Immature natural killer cell (primary cell): Measurements from ENCODE around the gene PODXL2. TPM values are rescaled to one million over a fixed set of nuclear protein-coding genes. Genes with fewer than 3 reads are reported as not detected.

Experiments
- DNase-seq, 3 donors: peaks; one replicate each; pipeline ENCODE4 v3.0.0; 2022; ENCODE audit warnings: mixed read lengths in 1 of 3
- H3K27ac Mint-ChIP-seq, 6 donors: one replicate each; pipeline ENCODE4 v1.8.0; 2020; ENCODE audit warnings: mixed read lengths in 6 of 6, mild to moderate bottlenecking in 5 of 6, inconsistent platforms in 4 of 6, moderate library complexity in 3 of 6
- H3K27me3 Mint-ChIP-seq, 3 donors: one replicate each; pipeline ENCODE4 v1.8.0; 2020 to 2021; ENCODE audit warnings: low read depth in 3 of 3, mild to moderate bottlenecking in 3 of 3, mixed read lengths in 3 of 3, moderate library complexity in 3 of 3, inconsistent platforms in 1 of 3
- H3K36me3 Mint-ChIP-seq, 3 donors: one replicate each; pipeline ENCODE4 v1.8.0; 2020; ENCODE audit warnings: mixed read lengths in 3 of 3, inconsistent platforms in 2 of 3, mild to moderate bottlenecking in 2 of 3
- H3K4me1 Mint-ChIP-seq, 2 donors: one replicate each; pipeline ENCODE4 v1.8.0; 2020; ENCODE audit warnings: inconsistent platforms in 2 of 2, mild to moderate bottlenecking in 2 of 2, mixed read lengths in 2 of 2, moderate library complexity in 1 of 2
- H3K4me3 Mint-ChIP-seq, 5 donors: one replicate each; pipeline ENCODE4 v1.8.0; 2020; ENCODE audit warnings: mild to moderate bottlenecking in 5 of 5, mixed read lengths in 5 of 5, inconsistent platforms in 3 of 5, moderate library complexity in 3 of 5
- H3K9me3 Mint-ChIP-seq, 6 donors: one replicate each; pipeline ENCODE4 v1.8.0; 2020; ENCODE audit warnings: mild to moderate bottlenecking in 6 of 6, mixed read lengths in 6 of 6, inconsistent platforms in 4 of 6, moderate library complexity in 3 of 6
- polyA plus RNA-seq, 3 donors: library from polyadenylated mRNA; unstranded; fragments of 300-500 nt; fragmentation: Illumina TruSeq; gene quantifications; one replicate each; pipeline ENCODE4 v1.2.3, GENCODE V29; 2021

Gene PODXL2
- polyA plus RNA-seq, 3 donors from 2014 or later: 1.9 to 4.9 (median 3.2) TPM

DNA sequence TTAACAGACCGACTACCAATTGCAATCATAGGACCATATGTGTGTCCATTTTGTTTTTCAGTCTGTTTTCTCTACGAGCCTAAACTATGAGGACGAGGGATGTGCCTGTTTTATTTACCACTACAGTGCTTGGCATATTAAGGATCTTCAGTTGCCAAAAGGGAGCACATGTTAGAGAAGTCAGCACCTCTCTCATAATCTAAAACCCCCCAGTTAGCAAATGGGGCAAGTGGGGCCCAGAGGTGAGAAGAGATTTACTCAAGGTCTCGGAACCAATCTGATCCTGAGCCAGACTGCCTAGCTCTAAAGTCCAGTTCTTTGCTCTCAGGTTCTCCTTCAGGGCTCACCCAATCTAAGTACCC is 578 bp upstream of the PODXL2 start:
- DNase-seq: no peak
- H3K4me1 Mint-ChIP-seq: peaks cover 45 to 56% of the 10 kb centered on the region in 2 donors
- peaks cover 13 to 21% (median 18%) of the 10 kb centered on the region in 3 donors for H3K27me3 Mint-ChIP-seq
- H3K27ac Mint-ChIP-seq: peak overlapping the region in 5 of 6 donors; percentile 17 to 82 (median 69)
- H3K4me3 Mint-ChIP-seq: peak overlapping the region; percentile 78 to 90 (median 84)
- H3K9me3 Mint-ChIP-seq: no peaks in the 10 kb centered on the region
- H3K36me3 Mint-ChIP-seq: no peaks in the 10 kb centered on the region

DNA sequence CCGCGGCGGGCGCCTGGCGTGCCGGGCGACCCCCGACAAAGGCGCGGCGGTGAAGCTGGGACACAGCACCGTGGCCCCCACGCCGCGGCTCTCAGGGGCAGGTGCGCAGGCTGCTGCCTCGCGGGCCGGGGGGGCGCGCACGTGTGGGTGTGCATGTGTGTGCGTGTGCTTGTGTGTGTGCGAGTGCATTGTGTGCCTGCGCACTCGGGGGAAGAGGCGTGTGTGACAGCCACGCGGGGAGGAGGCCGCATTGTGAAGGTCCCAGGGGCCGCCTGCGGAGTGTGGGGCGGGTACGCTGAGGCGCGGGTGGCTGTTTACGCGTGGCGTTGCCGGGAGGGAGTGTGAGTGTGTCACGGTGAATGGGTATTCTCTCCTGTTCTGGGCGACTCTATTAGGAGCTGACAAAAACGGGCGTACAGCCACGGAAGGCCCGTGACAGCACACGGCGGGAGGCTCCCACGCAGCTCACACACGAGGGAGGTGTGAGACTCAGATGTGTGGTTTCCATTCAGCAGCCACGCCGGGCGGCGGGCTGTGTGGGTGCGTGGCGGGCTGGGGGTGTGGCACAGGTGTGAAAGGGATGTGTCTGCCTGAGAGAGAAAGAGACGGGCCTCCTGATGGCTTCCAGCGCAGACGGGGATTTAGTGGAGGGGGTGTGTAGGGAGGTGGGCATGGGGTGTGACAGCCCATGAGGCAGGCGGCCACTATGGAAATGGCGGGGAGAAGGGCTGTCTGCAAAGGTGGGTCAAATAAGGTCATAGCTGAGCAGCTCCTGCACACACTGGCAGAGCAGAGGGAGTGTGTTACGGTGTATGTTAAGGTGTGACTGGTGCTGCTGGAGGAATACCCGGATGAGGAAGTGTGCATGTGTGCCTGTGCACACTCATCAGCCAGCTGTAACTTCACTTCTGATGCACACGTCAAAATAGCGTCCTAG is 750 bp downstream of the PODXL2 start:
- DNase-seq: peak; percentile 71 to 78 (median 72)
- Mint-ChIP-seq H3K9me3 (peaks cover 0 to 2% (median 0%) of the 10 kb centered on the region in 6 donors), H3K27me3 (peaks cover 13 to 21% (median 20%) of the 10 kb centered on the region in 3 donors), H3K27ac (peak overlapping the region in 5 of 6 donors; percentile 62 to 89 (median 84)), H3K4me3 (peak overlapping the region; percentile 81 to 90 (median 88)), H3K4me1 (peaks cover 45 to 56% of the 10 kb centered on the region in 2 donors), H3K36me3 (no peaks in the 10 kb centered on the region)

GRCh38 chr3:127630811-127631714 is 2.1 kb downstream of the PODXL2 start:
- Mint-ChIP-seq H3K27me3 (peaks cover 13 to 21% (median 20%) of the 10 kb centered on the region in 3 donors), H3K36me3 (peaks cover 0 to 3% (median 0%) of the 10 kb centered on the region in 3 donors), H3K27ac (peak overlapping the region in 1 of 6 donors; percentile 84), H3K4me1 (peaks cover 43 to 54% of the 10 kb centered on the region in 2 donors), H3K4me3 (peak overlapping the region; percentile 42 to 84 (median 58)), H3K9me3 (peaks cover 0 to 2% (median 0%) of the 10 kb centered on the region in 6 donors)
- no peak for DNase-seq

DNA sequence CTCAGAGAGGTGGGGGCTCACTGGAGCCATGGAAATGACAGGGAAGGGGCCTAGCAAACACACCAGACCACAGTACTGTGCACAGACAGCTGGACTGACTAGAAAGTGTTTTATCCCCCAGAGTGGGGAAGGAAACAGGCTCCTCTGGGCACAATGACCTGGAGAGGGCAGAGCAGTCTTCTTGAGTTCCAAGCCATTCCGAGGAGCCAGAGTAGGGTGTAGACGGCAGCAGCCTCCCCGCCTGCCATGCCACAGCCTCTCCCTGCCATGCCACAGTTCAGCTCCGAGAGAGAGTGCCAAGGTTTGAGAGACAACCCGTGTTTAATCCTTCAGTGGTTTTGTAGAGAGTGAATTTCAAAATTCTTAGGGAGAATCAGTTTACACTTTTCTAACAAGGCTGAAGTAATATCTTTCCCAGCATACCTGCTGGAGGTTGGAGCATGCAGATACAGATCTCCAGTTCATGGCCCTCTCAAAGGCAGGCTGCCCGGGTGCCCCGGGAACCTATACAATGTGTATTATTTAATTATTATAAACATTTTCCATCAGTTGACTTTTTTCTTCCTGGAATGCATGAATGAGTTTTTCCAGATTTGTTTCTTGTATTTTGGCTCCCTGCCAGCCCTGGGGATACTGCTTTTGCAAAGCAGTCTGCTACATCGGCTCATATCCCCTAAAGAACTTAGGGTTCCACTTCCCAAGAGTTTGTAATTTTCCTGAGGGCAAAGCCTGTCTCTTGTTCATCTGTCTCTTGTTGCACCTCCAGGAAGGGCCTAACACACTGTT is 3.2 kb downstream of the PODXL2 start:
- peaks cover 35 to 47% of the 10 kb centered on the region in 2 donors for H3K4me1 Mint-ChIP-seq
- no peak overlapping the region for H3K4me3 Mint-ChIP-seq
- peaks cover 14 to 20% (median 17%) of the 10 kb centered on the region in 3 donors for H3K27me3 Mint-ChIP-seq
- no peak for DNase-seq
- H3K9me3 Mint-ChIP-seq: peaks cover 0 to 2% (median 0%) of the 10 kb centered on the region in 6 donors
- peaks cover 0 to 4% (median 0%) of the 10 kb centered on the region in 3 donors for H3K36me3 Mint-ChIP-seq
- H3K27ac Mint-ChIP-seq: peak overlapping the region in 1 of 6 donors; percentile 84

GRCh38 chr3:127634653-127635052 is 5.7 kb downstream of the PODXL2 start:
- no peak overlapping the region for H3K4me3 Mint-ChIP-seq
- DNase-seq: no peak
- H3K27me3 Mint-ChIP-seq: peaks cover 8 to 13% (median 9%) of the 10 kb centered on the region in 3 donors
- peaks cover 40% of the 10 kb centered on the region in 2 donors for H3K4me1 Mint-ChIP-seq
- H3K27ac Mint-ChIP-seq: no peak overlapping the region
- H3K9me3 Mint-ChIP-seq: peaks cover 0 to 2% (median 0%) of the 10 kb centered on the region in 6 donors
- H3K36me3 Mint-ChIP-seq: peaks cover 0 to 4% (median 0%) of the 10 kb centered on the region in 3 donors

DNA sequence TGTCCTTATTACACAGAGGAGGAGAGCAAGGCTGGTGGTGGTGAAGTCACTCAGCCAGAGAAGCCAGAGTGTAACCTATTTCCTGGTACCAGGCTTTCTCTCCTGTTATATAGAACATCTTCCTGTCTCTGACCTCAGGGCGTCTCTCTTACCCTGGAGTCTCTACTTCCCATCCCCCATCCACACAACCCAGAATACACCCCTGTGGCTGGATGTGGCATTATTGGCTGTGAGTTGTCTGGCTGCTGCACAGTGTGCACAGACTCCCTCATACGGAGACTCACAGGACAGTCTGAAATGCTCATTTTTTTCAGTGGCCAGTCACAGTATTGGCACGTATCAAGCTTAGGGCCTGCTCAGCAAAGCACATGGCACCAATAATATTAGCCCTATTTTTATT is 8.6 kb downstream of the PODXL2 start:
- Mint-ChIP-seq H3K4me3 (peak overlapping the region in 3 of 5 donors; percentile 8 to 74 (median 38)), H3K27me3 (peaks cover 2 to 4% (median 3%) of the 10 kb centered on the region in 3 donors), H3K36me3 (peaks cover 0 to 4% (median 0%) of the 10 kb centered on the region in 3 donors), H3K27ac (peak overlapping the region; percentile 9 to 80 (median 44)), H3K4me1 (peaks cover 19 to 21% of the 10 kb centered on the region in 2 donors), H3K9me3 (peaks cover 0 to 2% (median 0%) of the 10 kb centered on the region in 6 donors)
- DNase-seq: peak; percentile 57 to 63 (median 59)

- DNase-seq: no peak
- Mint-ChIP-seq H3K27me3 (peaks cover 2 to 4% (median 3%) of the 10 kb centered on the region in 3 donors), H3K27ac (peak overlapping the region; percentile 43 to 69 (median 54)), H3K36me3 (peaks cover 0 to 4% (median 0%) of the 10 kb centered on the region in 3 donors), H3K4me1 (peaks cover 19 to 21% of the 10 kb centered on the region in 2 donors), H3K4me3 (peak overlapping the region in 2 of 5 donors; percentile 8 to 38), H3K9me3 (peaks cover 0 to 2% (median 0%) of the 10 kb centered on the region in 6 donors)
Measured at GRCh38 chr3:127637971-127638370, 9.0 kb downstream of the PODXL2 start.

- Mint-ChIP-seq H3K27me3 (peaks cover 0 to 4% (median 3%) of the 10 kb centered on the region in 3 donors), H3K36me3 (peaks cover 0 to 4% (median 0%) of the 10 kb centered on the region in 3 donors), H3K4me1 (peaks cover 19 to 21% of the 10 kb centered on the region in 2 donors), H3K9me3 (no peaks in the 10 kb centered on the region), H3K27ac (peak overlapping the region in 1 of 6 donors; percentile 40), H3K4me3 (no peak overlapping the region)
- DNase-seq: no peak
Measured at GRCh38 chr3:127639173-127640041, 10.4 kb downstream of the PODXL2 start.

DNA sequence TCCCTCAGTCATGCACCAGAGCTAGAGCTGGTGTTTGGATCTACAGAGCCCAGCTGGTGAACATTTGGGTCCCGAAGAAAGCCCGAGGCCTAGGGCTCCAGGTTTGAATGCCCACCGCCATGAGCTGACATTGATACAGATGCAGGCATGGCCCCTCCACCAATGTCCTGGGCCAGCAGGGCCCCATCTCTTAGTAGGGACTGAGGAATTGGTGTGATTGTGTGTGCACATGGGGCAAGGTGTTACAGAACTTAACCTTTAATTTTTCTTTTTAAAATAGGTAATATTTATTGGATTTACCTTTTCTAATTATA is 11.0 kb downstream of the PODXL2 start:
- no peak overlapping the region for H3K27ac Mint-ChIP-seq
- peaks cover 0 to 4% (median 1%) of the 10 kb centered on the region in 3 donors for H3K27me3 Mint-ChIP-seq
- H3K4me1 Mint-ChIP-seq: peaks cover 19 to 21% of the 10 kb centered on the region in 2 donors
- DNase-seq: no peak
- H3K4me3 Mint-ChIP-seq: no peak overlapping the region
- no peaks in the 10 kb centered on the region for H3K9me3 Mint-ChIP-seq
- H3K36me3 Mint-ChIP-seq: peaks cover 0 to 4% (median 0%) of the 10 kb centered on the region in 3 donors

DNA sequence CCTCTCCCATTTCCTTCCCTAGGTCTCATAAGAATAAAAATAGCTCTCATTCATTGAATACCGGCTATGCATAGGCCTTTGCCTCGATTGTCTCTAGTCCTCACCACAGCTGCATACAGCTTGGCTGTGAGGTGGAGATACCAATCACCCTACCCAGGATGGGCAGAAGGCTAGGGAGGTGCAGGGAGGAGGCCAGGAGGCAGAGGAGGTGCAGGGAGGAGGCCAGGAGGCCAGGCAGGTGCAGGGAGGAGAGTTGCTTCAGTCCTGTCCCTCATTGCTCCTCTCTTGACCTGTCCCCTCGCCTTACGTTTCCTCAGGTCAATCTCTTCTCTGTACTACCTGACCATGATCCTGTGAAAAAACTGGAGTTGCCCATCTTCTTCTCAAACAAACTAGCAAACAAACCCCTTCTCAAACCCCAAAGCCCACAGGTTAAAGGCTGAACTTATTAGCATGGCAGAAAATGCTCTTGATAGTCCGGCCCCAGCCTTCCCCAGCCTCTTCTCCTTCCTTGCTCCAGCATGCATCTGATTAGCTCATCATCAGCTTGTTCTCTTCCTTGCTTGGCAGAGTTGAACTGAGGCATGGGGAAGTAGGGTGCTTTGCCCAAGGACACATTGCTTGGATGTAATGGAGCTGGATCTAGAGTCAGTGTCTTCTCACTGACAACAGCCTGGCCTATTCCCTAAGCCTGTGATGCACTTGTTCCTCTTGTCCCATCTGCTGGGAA is 15.8 kb downstream of the PODXL2 start:
- H3K4me1 Mint-ChIP-seq: no peaks in the 10 kb centered on the region
- H3K4me3 Mint-ChIP-seq: no peak overlapping the region
- H3K36me3 Mint-ChIP-seq: no peaks in the 10 kb centered on the region
- H3K27me3 Mint-ChIP-seq: peaks cover 0 to 3% (median 0%) of the 10 kb centered on the region in 3 donors
- no peaks in the 10 kb centered on the region for H3K9me3 Mint-ChIP-seq
- H3K27ac Mint-ChIP-seq: peak overlapping the region in 1 of 6 donors; percentile 74
- no peak for DNase-seq

DNA sequence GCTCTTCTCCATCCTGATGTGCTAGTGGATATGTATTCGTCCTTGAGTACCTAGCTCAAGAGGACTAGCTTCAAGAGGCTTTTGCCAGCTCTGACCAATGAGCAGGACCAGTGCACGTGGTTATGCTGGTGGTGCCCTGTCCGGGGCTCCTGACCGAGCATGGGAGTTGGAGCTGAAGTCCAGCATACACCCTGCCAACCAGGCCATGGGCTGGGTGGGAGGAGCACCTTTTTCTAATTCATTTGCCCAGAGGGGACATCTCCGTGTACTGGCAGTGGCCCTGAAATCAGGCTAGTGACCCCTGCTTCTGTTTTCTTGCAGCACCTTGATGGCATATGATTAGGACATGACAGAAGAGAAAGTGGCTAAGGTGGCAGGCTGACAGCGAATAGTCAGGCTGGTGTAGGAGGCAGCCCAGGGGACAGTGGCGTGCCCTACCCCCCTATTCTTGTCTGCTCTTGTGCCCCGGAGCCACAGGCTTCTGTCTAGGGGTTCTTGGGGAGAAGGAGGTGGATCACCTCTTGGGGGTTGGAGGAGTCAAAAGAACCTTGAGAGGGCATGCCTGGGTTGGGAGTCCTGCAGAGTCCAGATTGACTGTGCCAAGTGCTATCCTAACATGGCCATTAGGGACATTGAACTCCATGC is 16.5 kb downstream of the PODXL2 start:
- no peaks in the 10 kb centered on the region for H3K36me3 Mint-ChIP-seq
- H3K9me3 Mint-ChIP-seq: no peaks in the 10 kb centered on the region
- H3K4me1 Mint-ChIP-seq: no peaks in the 10 kb centered on the region
- H3K4me3 Mint-ChIP-seq: no peak overlapping the region
- no peak overlapping the region for H3K27ac Mint-ChIP-seq
- DNase-seq: no peak
- peaks cover 0 to 3% (median 0%) of the 10 kb centered on the region in 3 donors for H3K27me3 Mint-ChIP-seq
